ENCODE data around the gene MYH6. TPM values are rescaled to one million over a fixed set of nuclear protein-coding genes. Genes with fewer than 3 reads are reported as not detected.

The MYH6 gene
- total RNA-seq, 1 donor from 2014 or later: 1.6 TPM

DNA sequence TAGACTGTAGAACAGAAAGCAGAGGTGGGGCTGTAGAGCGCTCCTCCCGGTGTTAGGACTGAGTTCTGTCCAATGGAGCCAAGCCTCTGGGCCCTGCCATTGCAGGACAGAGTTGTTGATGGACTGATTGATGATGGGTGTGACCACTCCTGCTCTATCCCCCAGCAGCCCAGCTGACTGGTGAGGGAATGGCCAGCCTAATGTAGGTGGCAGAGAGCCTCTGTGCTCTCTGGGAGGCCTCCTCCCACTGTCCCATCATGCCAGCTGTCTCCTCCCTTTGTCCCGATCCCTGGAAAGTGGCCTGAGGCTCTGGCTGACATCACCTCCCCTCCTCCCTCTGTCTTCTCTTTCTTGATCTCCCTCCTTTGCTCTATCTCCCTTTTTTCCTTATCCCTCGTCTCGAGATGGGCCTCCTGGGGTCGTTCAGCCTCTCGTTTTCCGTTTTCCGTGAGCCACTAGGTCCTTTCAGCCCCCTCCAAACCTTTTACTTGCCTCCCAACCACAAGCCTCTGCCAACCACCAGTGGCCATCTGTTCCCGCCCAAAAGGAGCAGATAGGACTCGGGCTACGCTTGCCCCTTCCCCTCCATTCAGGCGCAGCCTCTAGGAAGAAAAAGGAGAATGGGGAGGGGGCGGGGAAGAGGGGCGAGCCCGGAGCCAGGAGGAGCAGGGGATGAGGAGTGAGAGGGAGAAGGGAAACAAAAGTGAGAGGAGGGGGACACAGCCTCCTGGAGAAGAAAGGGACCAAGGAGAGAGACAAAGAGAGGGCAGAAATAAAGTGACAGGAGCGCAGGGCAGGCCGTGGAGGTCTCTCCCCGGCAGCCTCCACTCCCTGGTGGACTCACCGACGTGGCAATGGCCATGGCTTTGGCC, 43.7 kb downstream of the MYH6 start:
- H3K9me3 Mint-ChIP-seq (ENCODE audit: unreplicated experiment): no peaks in the 10 kb centered on the region
- H3K27me3 Mint-ChIP-seq (ENCODE audit: unreplicated experiment): peaks cover 21% of the 10 kb centered on the region
- peaks cover 29% of the 10 kb centered on the region for H3K4me1 Mint-ChIP-seq (ENCODE audit: unreplicated experiment)
- no peak for TF ChIP-seq CTCF (IDR thresholded peaks at IDR 0.05; ENCODE audit: unreplicated experiment)
- H3K36me3 Mint-ChIP-seq (ENCODE audit: low read depth, unreplicated experiment): peaks cover 8% of the 10 kb centered on the region
- DNase-seq (ENCODE audit: low spot score): no peak
- peak overlapping the region; percentile 70 for H3K27ac Mint-ChIP-seq (ENCODE audit: unreplicated experiment)
- peak overlapping the region; percentile 86 for H3K4me3 Mint-ChIP-seq (ENCODE audit: unreplicated experiment)

GRCh38 chr14:23362200-23362599, 45.9 kb downstream of the MYH6 start:
- Mint-ChIP-seq H3K27ac (ENCODE audit: unreplicated experiment) (no peak overlapping the region), H3K9me3 (ENCODE audit: unreplicated experiment) (no peaks in the 10 kb centered on the region), H3K4me3 (ENCODE audit: unreplicated experiment) (no peak overlapping the region), H3K27me3 (ENCODE audit: unreplicated experiment) (peaks cover 18% of the 10 kb centered on the region), H3K4me1 (ENCODE audit: unreplicated experiment) (peaks cover 34% of the 10 kb centered on the region), H3K36me3 (ENCODE audit: low read depth, unreplicated experiment) (peaks cover 8% of the 10 kb centered on the region)
- no peak for TF ChIP-seq CTCF (IDR thresholded peaks at IDR 0.05; ENCODE audit: unreplicated experiment)
- DNase-seq (ENCODE audit: low spot score): no peak

DNA sequence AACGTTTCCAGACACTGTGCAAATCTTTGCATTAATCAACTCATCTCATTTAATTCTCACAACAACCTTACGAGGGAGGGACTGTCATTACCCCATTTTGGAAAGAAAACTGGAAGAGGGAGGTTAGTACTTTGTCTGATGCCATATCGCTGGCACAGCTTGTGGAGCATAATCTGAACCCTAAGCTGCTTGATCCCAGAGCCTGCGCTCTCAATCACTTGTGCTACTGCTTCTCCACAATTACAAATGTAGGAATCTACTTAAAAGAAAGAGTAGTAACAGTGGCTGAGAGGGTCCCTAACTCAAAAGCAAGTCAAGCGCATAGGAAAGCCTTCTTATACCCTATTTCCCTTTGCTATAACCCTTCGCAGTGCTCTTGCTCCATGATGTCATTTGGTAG, 46.3 kb downstream of the MYH6 start:
- peak overlapping the region; percentile 71 for H3K27ac Mint-ChIP-seq (ENCODE audit: unreplicated experiment)
- H3K4me1 Mint-ChIP-seq (ENCODE audit: unreplicated experiment): peaks cover 29% of the 10 kb centered on the region

DNA sequence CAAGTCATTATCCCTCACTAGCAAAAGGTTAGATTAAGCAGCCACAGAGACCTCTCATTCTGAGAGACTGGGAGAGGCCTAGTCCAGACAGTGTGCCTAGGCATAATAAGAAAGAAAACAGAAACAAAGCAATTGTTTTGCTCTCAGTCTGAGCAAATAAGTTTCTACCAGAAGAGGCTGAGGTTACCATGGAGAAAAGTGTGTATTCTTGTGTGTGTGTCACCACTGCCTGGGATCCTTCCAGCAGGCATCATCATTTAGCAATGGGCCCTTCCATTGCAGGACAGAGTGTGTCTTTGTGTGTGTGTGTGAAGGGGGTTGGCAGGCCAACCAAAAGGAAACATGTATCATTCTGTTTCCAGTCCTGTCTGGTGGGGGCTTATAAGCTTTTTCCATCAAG, 46.8 kb downstream of the MYH6 start:
- Mint-ChIP-seq H3K9me3 (ENCODE audit: unreplicated experiment) (no peaks in the 10 kb centered on the region), H3K4me1 (ENCODE audit: unreplicated experiment) (peaks cover 26% of the 10 kb centered on the region), H3K36me3 (ENCODE audit: low read depth, unreplicated experiment) (peaks cover 8% of the 10 kb centered on the region), H3K27ac (ENCODE audit: unreplicated experiment) (peak overlapping the region; percentile 71), H3K27me3 (ENCODE audit: unreplicated experiment) (peaks cover 14% of the 10 kb centered on the region), H3K4me3 (ENCODE audit: unreplicated experiment) (peak overlapping the region; percentile 2)
- no peak for TF ChIP-seq CTCF (IDR thresholded peaks at IDR 0.05; ENCODE audit: unreplicated experiment)
- DNase-seq (ENCODE audit: low spot score): no peak

More for the DNA sequence above, 46.3 kb downstream of the MYH6 start:
- no peak for DNase-seq (ENCODE audit: low spot score)
- peaks cover 14% of the 10 kb centered on the region for H3K27me3 Mint-ChIP-seq (ENCODE audit: unreplicated experiment)
- H3K4me3 Mint-ChIP-seq (ENCODE audit: unreplicated experiment): no peak overlapping the region
- H3K36me3 Mint-ChIP-seq (ENCODE audit: low read depth, unreplicated experiment): peaks cover 5% of the 10 kb centered on the region
- no peak for TF ChIP-seq CTCF (IDR thresholded peaks at IDR 0.05; ENCODE audit: unreplicated experiment)
- H3K9me3 Mint-ChIP-seq (ENCODE audit: unreplicated experiment): no peaks in the 10 kb centered on the region

GRCh38 chr14:23360496-23360895, 47.6 kb downstream of the MYH6 start:
- no peak overlapping the region for H3K27ac Mint-ChIP-seq (ENCODE audit: unreplicated experiment)
- TF ChIP-seq CTCF (IDR thresholded peaks at IDR 0.05; ENCODE audit: unreplicated experiment): no peak
- H3K27me3 Mint-ChIP-seq (ENCODE audit: unreplicated experiment): peaks cover 16% of the 10 kb centered on the region
- no peak overlapping the region for H3K4me3 Mint-ChIP-seq (ENCODE audit: unreplicated experiment)
- DNase-seq (ENCODE audit: low spot score): no peak
- H3K4me1 Mint-ChIP-seq (ENCODE audit: unreplicated experiment): peaks cover 28% of the 10 kb centered on the region
- peaks cover 11% of the 10 kb centered on the region for H3K36me3 Mint-ChIP-seq (ENCODE audit: low read depth, unreplicated experiment)
- no peaks in the 10 kb centered on the region for H3K9me3 Mint-ChIP-seq (ENCODE audit: unreplicated experiment)
